ENCODE measurements around the gene GSDME. TPM values are rescaled to one million over a fixed set of nuclear protein-coding genes. Genes with fewer than 3 reads are reported as not detected.

Gene GSDME
- total RNA-seq, 1 donor from 2014 or later, result 5.6 TPM

DNA sequence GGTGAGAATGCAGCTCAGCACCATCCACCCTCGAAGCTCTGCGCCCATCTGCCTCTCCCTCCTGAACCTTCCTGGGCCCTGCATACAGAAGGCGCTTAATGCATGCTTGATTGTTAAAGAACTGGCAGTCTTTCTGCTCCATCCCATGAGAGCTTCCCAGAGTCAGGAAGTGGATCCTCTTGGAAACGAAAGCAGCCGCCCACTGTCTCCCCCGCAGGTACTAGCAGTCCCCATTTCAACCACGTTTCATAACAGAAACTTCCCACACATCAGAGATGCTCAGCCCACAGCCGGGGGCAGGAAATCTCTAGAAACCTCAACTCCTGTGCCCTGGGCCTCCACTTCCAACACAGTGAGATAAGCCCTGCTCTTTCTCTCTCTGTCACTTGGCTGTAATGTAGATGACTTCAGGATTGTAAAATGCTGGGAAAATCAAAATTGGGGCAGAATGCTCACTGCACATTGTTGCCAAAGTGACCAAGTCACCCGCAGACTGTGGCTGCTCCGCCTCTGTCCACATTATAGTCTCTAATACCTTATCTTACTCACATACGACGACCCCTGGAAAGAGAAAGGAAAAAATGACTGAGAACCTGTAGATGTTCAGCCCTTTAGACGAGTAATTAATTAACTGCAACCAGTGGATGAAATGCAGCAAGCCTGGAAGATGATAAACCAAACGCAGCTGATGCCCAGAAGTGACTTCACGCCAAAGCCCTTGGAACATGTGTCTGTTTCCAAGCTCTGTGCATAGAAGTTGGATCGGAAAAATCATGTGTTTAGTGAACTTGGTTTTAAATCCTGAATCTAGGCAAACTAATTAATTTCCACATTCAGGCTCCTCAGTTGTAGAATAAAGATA lies 28.5 kb downstream of the GSDME start:
- Histone ChIP-seq H3K9me3 (replicated peaks) (no peaks in the 10 kb centered on the region), H3K27ac (replicated peaks) (peak overlapping the region; percentile 56), H3K4me1 (peaks cover 16% of the 10 kb centered on the region), H3K4me3 (no peak overlapping the region), H3K36me3 (no peaks in the 10 kb centered on the region), H3K27me3 (ENCODE audit: low read depth) (no peaks in the 10 kb centered on the region)
- TF ChIP-seq, protein P1, sequence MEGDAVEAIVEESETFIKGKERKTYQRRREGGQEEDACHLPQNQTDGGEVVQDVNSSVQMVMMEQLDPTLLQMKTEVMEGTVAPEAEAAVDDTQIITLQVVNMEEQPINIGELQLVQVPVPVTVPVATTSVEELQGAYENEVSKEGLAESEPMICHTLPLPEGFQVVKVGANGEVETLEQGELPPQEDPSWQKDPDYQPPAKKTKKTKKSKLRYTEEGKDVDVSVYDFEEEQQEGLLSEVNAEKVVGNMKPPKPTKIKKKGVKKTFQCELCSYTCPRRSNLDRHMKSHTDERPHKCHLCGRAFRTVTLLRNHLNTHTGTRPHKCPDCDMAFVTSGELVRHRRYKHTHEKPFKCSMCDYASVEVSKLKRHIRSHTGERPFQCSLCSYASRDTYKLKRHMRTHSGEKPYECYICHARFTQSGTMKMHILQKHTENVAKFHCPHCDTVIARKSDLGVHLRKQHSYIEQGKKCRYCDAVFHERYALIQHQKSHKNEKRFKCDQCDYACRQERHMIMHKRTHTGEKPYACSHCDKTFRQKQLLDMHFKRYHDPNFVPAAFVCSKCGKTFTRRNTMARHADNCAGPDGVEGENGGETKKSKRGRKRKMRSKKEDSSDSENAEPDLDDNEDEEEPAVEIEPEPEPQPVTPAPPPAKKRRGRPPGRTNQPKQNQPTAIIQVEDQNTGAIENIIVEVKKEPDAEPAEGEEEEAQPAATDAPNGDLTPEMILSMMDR (IDR thresholded peaks at IDR 0.05; ENCODE audit: borderline replicate concordance), result no peak
- no peak for DNase-seq
- intact Hi-C loops (cut with micrococcal nuclease), result no loop called here

DNA sequence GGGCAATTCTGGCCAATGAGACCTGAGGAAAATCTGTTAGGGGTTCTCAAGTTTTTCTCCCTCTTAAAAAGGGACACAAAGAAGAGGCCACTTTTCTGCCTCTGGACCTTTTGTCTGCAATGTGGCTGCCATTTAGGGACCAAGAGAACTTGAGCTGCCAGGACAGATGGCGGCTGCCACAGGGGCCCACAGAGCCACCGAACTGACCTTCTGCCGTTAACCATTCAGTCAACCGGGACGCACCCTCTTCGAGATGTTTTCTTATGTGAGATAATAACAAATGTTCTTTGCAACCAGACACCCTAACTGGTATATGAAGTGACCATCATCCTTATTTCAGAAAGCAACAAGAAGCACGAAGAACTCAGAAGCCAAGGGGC lies 29.2 kb downstream of the GSDME start:
- Histone ChIP-seq H3K4me3 (no peak overlapping the region), H3K27ac (replicated peaks) (peak overlapping the region; percentile 56), H3K4me1 (peaks cover 16% of the 10 kb centered on the region), H3K27me3 (ENCODE audit: low read depth) (no peaks in the 10 kb centered on the region), H3K36me3 (no peaks in the 10 kb centered on the region), H3K9me3 (replicated peaks) (no peaks in the 10 kb centered on the region)
- no peak for DNase-seq
- TF ChIP-seq, protein P1 (IDR thresholded peaks at IDR 0.05; ENCODE audit: borderline replicate concordance), result no peak
- intact Hi-C loops (cut with micrococcal nuclease), result no loop called here

DNA sequence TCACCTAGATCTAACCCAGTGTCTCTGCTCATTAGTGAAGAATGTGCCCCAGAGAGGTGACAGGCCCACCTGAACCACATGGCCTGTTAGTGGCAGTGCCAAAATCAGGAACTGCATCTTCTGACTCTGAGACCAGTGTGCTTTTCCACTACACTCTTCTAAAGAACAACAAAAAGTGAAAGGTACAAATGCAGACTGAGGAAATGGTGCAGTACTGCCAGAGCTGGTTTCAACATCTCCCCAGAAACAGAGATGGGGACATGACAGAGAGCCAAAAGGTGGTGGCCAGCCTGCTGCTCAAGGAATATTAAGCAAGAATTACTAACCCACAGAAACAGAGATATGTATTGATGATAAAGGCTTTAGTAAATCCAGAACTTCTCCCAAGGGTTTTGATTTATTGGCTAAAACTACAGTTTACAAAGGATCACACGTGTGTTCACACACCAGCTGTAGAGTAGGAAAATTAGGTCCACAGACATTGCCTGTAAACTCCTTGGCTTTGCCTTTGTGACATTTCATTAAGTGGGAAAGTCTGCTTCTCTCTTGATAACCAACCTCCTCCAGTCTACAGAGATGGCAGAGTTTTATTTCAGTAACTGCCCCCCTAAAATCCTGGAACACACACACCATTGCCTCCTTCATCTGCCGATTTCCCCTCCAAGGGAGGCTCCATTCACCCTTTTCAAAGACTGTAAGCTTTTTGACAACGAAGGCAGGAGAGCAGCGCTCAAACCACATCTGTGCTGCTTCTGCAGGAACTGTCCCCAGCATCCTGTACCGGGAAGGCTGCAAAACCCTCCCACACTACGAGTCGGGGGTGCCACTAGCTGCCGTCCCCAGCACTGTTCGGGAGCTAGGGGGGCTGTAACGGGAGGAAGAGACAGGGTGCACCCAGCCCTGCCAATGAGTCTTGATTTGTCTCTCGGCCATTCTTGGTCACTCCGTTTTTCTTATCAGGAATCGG lies 29.8 kb downstream of the GSDME start:
- Histone ChIP-seq H3K4me1 (peaks cover 16% of the 10 kb centered on the region), H3K27ac (replicated peaks) (peak overlapping the region; percentile 56), H3K36me3 (no peaks in the 10 kb centered on the region), H3K27me3 (ENCODE audit: low read depth) (no peaks in the 10 kb centered on the region), H3K9me3 (replicated peaks) (no peaks in the 10 kb centered on the region), H3K4me3 (no peak overlapping the region)
- intact Hi-C loops (cut with micrococcal nuclease), result no loop called here
- TF ChIP-seq, protein P1 (IDR thresholded peaks at IDR 0.05; ENCODE audit: borderline replicate concordance), result no peak
- no peak for DNase-seq

DNA sequence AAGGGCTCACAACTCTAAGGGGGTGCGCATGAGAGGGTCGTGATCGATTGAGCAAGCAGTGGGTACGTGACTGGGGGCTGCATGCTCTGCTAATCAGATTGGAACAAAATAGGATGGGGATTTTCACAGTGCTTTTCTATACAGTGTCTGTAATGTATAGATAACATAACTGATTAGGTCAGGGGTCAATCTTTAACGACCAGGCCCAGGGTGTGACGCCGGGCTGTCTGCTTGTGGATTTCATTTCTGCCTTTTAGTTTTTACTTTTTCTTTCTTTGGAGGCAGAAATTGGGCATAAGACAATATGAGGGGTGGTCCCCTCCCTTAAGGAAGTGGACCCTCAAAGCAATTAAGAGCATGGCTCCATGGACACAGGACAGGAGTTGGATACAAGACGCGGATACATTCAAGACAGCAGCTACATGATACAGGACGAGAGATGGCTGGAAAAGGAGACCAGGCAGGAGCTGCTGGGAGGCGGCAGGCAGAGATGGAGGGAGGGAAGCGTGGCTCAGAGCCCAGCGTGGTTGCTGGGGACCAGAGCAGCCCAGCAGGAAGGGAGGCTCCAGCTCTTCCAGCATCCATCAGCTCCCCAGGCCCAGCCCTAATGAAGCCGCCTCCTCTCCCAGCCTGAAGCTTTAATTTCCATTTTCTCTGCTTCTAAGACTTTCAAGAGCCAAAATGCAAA lies 31.6 kb downstream of the GSDME start:
- intact Hi-C loops (cut with micrococcal nuclease), result no loop called here
- Histone ChIP-seq H3K4me1 (peaks cover 16% of the 10 kb centered on the region), H3K27me3 (ENCODE audit: low read depth) (no peaks in the 10 kb centered on the region), H3K9me3 (replicated peaks) (no peaks in the 10 kb centered on the region), H3K36me3 (no peaks in the 10 kb centered on the region), H3K27ac (replicated peaks) (no peak overlapping the region), H3K4me3 (no peak overlapping the region)
- TF ChIP-seq, protein P1 (IDR thresholded peaks at IDR 0.05; ENCODE audit: borderline replicate concordance), result no peak
- DNase-seq, result peak; percentile 40

Data from left ventricle myocardium inferior (tissue), 1 donor.